ENCODE data around the gene CCDC106.
A peak's percentile ranks its signal among the peaks of the same experiment; 100 is the strongest.

The CCDC106 gene

GRCh38 chr19:55641426-55642152 lies 6.4 kb upstream of the CCDC106 start:
- H3K4me3 ChIP-seq (replicated peaks; ENCODE audit: low read depth, low read length) = peak overlapping the region; percentile 88
- peak; percentile 36 for DNase-seq (ENCODE audit: low read depth)
- no peak for TF ChIP-seq CTCF (IDR thresholded peaks at IDR 0.05; ENCODE audit: low read length, missing control alignments)

GRCh38 chr19:55642153-55643002 lies 5.6 kb upstream of the CCDC106 start:
- H3K4me3 ChIP-seq (replicated peaks; ENCODE audit: low read depth, low read length) = peak overlapping the region; percentile 88
- no peak for DNase-seq (ENCODE audit: low read depth)
- no peak for TF ChIP-seq CTCF (IDR thresholded peaks at IDR 0.05; ENCODE audit: low read length, missing control alignments)

GRCh38 chr19:55643003-55643886 lies 4.8 kb upstream of the CCDC106 start, which contains the start of gene ZNF581:
TSS of gene ZNF581 (plus strand) at chr19:55643649. CDS start at chr19:55644572, 923 bp downstream.
- no peak for TF ChIP-seq CTCF (IDR thresholded peaks at IDR 0.05; ENCODE audit: low read length, missing control alignments)
- H3K4me3 ChIP-seq (replicated peaks; ENCODE audit: low read depth, low read length) = peak within 1 kb of the TSS; percentile 88
- peak; percentile 79 for DNase-seq (ENCODE audit: low read depth)

- no peak for TF ChIP-seq CTCF (IDR thresholded peaks at IDR 0.05; ENCODE audit: low read length, missing control alignments)
- H3K4me3 ChIP-seq (replicated peaks; ENCODE audit: low read depth, low read length) = peak overlapping the region; percentile 88
- DNase-seq (ENCODE audit: low read depth) = no peak
These were observed 4.2 kb upstream of the CCDC106 start for GRCh38 chr19:55643887-55644176.

GRCh38 chr19:55644191-55644833 lies 3.7 kb upstream of the CCDC106 start:
- peak overlapping the region; percentile 88 for H3K4me3 ChIP-seq (replicated peaks; ENCODE audit: low read depth, low read length)
- TF ChIP-seq CTCF (IDR thresholded peaks at IDR 0.05; ENCODE audit: low read length, missing control alignments) = no peak
- no peak for DNase-seq (ENCODE audit: low read depth)

GRCh38 chr19:55644842-55645511 lies 3.0 kb upstream of the CCDC106 start:
- no peak for DNase-seq (ENCODE audit: low read depth)
- H3K4me3 ChIP-seq (replicated peaks; ENCODE audit: low read depth, low read length) = peak overlapping the region; percentile 88
- TF ChIP-seq CTCF (IDR thresholded peaks at IDR 0.05; ENCODE audit: low read length, missing control alignments) = no peak

Measured in fibroblast of pulmonary artery (primary cell).